HG03558 (cell line): ENCODE results near the gene FOXO6.

Source experiments
- ATAC-seq: cut with Tn5 transposase; IDR thresholded peaks from one replicate; pipeline ENCODE4 v1.9.1; 2021; ENCODE audit warnings: moderate number of reproducible peaks; ENCODE audit not compliant: unreplicated experiment; ENCODE audit errors: extremely low read depth

FOXO6 gene

DNA sequence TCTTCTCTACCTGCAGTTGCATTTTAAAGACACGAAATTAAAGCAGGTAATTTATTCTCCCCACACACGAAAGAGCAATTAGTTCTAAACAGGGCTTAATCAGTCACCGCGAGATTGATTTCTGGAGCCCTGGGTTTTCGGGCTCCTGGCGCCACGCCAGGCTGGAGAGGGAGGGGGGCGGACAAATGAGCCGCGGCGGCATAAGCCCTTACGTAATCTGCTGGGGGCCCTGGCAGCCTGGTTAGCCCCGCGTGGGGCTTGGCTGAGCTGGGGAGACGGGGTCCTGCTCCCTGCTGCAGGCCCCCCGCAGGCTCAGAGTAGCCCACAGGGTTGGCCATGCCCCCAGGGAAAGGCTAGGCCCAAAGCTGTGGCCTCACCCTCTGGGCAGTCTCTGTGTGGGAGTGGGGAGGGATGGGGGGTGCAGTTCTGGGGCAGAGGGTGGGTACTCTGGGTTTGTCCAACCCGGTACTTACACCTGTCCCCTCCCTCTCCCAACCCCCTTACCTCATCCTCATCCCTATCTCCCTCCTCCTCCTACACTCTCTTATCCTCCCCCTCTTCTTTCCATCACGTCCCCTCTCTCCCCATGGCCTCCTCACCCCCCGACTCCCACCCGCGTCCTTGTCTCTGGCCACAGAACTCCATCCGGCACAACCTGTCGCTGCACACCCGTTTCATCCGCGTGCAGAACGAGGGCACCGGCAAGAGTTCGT lies 19.9 kb downstream of the FOXO6 start:
- ATAC-seq: no peak

GRCh38 chr1:41381692-41382479 lies 20.7 kb downstream of the FOXO6 start:
- ATAC-seq: no peak

DNA sequence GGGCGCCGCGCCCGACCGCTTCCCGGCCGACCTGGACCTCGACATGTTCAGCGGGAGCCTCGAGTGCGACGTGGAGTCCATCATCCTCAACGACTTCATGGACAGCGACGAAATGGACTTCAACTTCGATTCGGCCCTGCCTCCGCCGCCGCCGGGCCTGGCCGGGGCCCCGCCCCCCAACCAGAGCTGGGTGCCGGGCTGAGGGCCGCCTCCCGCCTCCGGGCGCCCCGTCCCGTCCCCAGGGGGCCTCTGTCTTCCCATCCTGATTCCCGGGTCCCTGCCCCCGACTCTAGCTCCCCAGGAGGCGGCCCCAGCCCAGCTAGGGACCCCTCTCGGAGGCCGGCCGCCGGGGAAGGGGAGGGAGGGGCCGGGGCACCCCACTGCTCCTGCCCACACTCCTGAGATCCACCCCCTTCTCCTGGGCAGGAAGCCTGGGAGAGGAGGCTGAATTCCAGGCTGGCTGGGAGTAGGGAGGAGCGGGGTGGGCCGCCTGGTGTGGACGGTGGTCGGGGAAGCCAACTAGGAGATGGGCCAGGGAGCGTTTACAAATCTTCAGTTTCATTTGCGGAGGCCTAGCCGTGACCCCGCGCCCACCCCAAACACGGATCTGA lies 21.4 kb downstream of the FOXO6 start:
- ATAC-seq: no peak

DNA sequence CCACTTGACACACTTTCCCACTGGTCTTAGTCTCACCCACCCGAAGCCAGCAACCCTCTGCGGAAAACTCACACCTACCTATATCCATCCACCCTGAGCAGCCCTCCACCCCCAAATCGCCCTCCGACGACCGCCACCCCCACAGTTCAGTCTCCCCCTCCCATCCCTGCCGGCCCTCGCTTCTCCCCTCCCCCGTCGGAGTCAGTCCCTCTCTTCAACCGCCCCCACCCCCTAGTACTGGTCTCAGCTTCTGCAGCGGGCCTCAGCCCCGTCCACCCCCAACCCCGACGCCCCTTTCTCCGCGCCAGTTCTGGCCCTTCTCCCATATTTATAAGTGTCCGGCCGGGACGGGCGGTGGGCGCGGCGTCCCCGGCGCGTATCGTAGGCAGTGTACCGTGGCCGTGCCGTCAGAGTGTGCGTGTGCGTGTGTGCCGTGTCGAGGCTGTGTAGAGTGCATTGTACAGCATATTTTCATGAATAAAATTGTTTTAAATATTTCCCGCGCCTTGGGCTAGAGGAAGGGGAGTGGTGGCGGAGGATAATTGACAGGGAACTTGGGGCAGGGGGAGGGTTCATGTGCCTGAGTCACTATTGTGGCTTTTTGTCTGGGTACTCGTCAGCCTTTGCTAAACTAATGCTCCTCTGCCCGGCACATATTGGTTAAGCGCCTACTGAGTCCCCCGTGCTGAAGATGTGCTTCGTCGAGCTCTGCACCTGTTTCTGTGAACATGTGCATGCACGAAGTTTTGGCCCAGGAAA lies 22.0 kb downstream of the FOXO6 start:
- ATAC-seq: no peak

DNA sequence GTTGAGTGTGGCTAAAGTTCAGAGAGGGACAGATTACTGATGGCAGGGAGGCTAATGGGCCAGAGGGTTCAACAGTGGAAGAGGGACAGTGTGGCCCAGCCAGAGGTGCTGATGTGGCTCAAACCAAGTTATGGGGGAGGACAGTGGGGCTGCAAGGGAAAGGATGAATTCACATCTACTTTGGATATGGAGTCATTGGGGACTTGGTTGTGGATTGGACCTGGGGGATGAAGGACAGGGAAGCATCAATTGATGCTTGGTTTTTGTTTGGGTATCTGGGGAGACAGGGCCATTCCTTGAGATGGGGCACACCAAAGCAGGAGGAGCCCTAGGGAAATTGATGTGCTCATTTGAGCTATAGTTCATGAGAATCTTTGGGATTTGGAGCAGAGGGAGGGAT lies 23.3 kb downstream of the FOXO6 start:
- ATAC-seq: no peak

GRCh38 chr1:41385398-41386195 lies 24.4 kb downstream of the FOXO6 start:
- ATAC-seq: no peak

DNA sequence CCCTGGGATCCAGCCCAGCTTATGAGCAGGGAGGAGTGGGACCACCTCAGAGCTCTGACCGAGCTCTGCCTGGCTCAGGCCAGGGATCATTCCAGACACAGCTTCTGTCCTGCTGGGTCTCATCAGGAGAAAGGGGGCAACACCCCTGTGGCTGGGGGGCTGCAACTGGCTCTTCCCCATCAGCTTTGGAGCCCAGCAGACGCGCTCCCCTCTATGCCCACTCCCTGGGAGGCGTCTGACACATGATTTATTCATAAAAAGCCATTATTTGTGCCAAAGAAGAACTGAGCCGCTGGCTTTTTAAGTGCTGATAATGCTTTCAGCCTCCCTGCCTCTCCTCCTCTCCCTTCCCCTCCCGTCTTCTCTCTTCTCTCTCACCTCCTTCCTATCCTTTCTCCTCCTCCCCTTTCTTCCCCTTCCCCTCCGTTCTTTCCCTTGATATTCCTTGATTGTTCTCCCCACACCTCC lies 25.0 kb downstream of the FOXO6 start:
- no peak for ATAC-seq

DNA sequence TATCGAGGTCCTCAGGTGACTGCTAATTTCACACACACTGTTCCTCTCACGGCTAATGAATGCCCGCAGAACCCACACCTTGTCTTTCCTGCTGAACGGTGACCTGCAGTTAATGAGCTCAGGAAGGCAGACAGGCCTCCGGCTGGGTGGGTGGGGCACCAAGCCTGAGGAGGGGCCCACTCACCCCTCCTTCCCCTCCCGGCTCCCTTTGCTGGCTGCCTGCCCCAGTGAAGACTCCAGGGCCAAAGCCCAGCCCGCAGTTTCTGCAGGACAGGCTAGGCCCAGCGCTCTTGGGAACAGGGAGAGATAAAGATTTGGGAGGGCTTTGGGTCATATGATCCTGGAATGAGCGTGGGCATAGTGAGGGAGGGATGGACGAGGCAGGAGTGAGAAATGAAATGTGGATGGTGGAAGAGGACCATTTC lies 26.4 kb downstream of the FOXO6 start:
- ATAC-seq: no peak

DNA sequence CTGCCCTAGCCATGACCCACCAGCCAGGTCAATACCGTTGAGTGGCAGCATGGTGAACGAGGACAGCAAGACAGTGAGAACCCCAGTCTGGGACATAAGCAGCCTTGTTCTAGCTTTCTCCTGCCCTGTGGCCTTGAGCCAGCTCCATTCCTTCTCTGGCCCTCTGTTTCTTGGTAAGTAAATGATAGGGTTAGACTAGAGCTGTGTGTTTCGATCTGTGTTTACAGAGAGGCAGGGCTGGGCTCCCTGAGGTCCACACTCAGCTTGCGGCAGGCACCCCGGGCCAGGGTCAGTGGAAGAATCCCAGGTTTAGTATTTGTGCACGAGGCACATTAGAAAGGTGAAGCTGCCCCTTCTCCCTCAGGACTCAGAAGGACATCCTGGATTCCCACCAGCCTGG lies 27.3 kb downstream of the FOXO6 start:
- ATAC-seq: no peak

- no peak for ATAC-seq
These were observed 27.8 kb downstream of the FOXO6 start for GRCh38 chr1:41389009-41389408.

DNA sequence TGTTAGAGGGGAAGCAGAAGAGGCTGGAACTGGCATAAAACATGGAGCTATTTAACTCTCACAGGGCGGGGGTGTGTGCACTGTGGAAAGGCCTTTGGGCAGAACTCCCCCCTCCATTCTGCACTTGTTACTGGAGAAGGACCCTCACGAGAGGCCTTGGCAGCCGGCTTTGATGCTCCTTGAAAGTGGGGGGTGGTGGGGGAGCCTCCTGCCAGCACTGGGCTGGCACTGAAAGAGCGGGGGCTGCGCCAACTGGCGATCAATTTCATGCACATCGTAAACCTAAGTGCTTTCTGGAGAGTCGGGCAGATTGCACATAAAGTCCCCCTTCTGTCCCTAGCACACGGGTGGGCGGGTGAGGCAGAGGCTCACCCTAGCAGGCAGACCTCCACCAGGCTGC lies 28.9 kb downstream of the FOXO6 start:
- ATAC-seq: no peak

DNA sequence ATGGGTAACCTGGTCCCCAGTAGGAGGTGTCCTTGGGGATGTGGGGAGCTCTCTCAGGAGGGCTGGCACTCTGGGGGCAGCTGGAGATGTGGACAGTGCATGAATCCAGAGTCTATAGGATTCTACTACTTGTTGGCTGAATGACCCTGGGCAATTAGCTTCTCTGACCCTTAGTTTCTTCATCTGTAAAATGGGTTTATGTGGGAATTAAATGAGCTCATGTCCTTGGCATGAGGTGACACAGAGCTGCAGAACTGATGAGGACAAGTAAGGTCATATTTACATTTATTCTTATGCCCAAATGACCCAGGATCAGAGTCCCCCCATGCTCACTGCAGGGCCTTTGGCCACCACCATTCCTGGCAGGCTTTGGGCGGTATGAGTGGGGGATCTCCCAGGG lies 29.3 kb downstream of the FOXO6 start:
- no peak for ATAC-seq

- ATAC-seq: no peak
These were observed 30.7 kb downstream of the FOXO6 start for GRCh38 chr1:41391834-41392527.

DNA sequence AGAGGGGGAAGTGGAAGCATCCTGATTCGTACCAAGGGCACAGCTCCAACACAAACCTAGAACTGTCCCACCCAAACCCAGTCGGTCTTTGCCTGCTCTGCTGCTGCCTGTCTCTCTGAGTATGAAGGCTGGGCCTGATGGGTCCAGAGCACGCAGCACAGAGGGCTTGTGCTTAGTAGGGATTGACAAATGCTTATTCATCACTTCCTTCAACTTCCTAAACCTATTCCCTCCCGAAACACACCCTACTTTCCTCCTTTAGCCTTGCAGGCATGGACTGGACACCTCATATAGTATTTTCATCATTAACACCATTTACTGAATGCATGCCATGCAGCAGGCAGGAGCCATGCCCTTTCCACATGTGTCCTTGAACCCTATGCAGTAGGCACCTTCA lies 31.3 kb downstream of the FOXO6 start:
- no peak for ATAC-seq

- ATAC-seq: no peak
These were observed 32.6 kb downstream of the FOXO6 start for GRCh38 chr1:41393716-41394368.

GRCh38 chr1:41394369-41394744 lies 33.1 kb downstream of the FOXO6 start:
- ATAC-seq: no peak

- ATAC-seq: no peak
These were observed 34.0 kb downstream of the FOXO6 start for GRCh38 chr1:41394959-41395956.

GRCh38 chr1:41396084-41396483 lies 34.9 kb downstream of the FOXO6 start:
- no peak for ATAC-seq
